Neuronal stem cell (in vitro differentiated cells): Measurements from ENCODE around the gene GNAQ.

Experiments used
- DNase-seq: peaks from one replicate; pipeline ENCODE4 v3.0.0-alpha.2; 2013; ENCODE audit warnings: low spot score
- H2AFZ ChIP-seq: one replicate; pipeline ENCODE4 v1.6.1; 2013; ENCODE audit warnings: mild to moderate bottlenecking, low read length, inconsistent platforms
- H2AK5ac ChIP-seq: 2 replicates; pipeline ENCODE4 v1.6.1; 2013; ENCODE audit warnings: low read depth, mild to moderate bottlenecking, inconsistent platforms, low read length, moderate library complexity, mixed read lengths
- H2BK120ac ChIP-seq: 2 replicates; pipeline ENCODE4 v1.6.1; 2013; ENCODE audit warnings: low read depth, mild to moderate bottlenecking, inconsistent platforms, low read length, moderate library complexity, mixed read lengths
- H2BK12ac ChIP-seq: one replicate; pipeline ENCODE4 v1.6.1; 2013; ENCODE audit warnings: low read length, inconsistent platforms
- H2BK15ac ChIP-seq: 2 replicates; pipeline ENCODE4 v1.6.1; 2013; ENCODE audit warnings: mild to moderate bottlenecking, low read length, inconsistent platforms, mixed read lengths
- H2BK5ac ChIP-seq: one replicate; pipeline ENCODE4 v1.6.1; 2013; ENCODE audit warnings: inconsistent platforms, mild to moderate bottlenecking, low read length, moderate library complexity
- H3K14ac ChIP-seq: one replicate; pipeline ENCODE4 v1.6.1; 2013; ENCODE audit warnings: low read length, inconsistent platforms
- H3K18ac ChIP-seq: 2 replicates; pipeline ENCODE4 v1.6.1; 2013; ENCODE audit warnings: low read length, inconsistent platforms
- H3K23ac ChIP-seq: 2 replicates; pipeline ENCODE4 v1.6.1; 2013; ENCODE audit warnings: low read depth, mild to moderate bottlenecking, mixed read lengths, low read length, inconsistent platforms; ENCODE audit not compliant: poor library complexity
- H3K27ac ChIP-seq: replicated peaks from 3 replicates; pipeline ENCODE4 v1.5.1; 2013; ENCODE audit warnings: low read length, inconsistent platforms
- H3K27me3 ChIP-seq, 3 experiments: 2 replicates each; pipeline ENCODE4 v1.6.1; 2013; ENCODE audit warnings: low read length in 3 of 3, mild to moderate bottlenecking in 2 of 3, inconsistent platforms in 1 of 3, low read depth in 1 of 3, mixed read lengths in 1 of 3, moderate library complexity in 1 of 3; ENCODE audit not compliant: control insufficient read depth in 3 of 3, insufficient read depth in 3 of 3
- H3K36me3 ChIP-seq, 2 donors: replicated peaks in 1 of 2; 2 replicates each; pipeline ENCODE4 v1.6.1; 2013; ENCODE audit warnings: low read length in 2 of 2; ENCODE audit not compliant: control insufficient read depth in 2 of 2, insufficient read depth in 2 of 2
- H3K4ac ChIP-seq: 2 replicates; pipeline ENCODE4 v1.6.1; 2013; ENCODE audit warnings: inconsistent platforms, mild to moderate bottlenecking, low read length, moderate library complexity
- H3K4me1 ChIP-seq, 2 donors: 1 replicate in 1 of 2; 2 replicates in 1 of 2; pipeline ENCODE4 v1.6.1; 2013; ENCODE audit warnings: low read length in 2 of 2, low read depth in 1 of 2; ENCODE audit not compliant: control insufficient read depth in 2 of 2, insufficient read depth in 1 of 2
- H3K4me2 ChIP-seq: one replicate; pipeline ENCODE4 v1.6.1; 2013; ENCODE audit warnings: mild to moderate bottlenecking, low read length, inconsistent platforms; ENCODE audit not compliant: insufficient read depth, poor library complexity, severe bottlenecking
- H3K4me3 ChIP-seq, 2 donors: 2 replicates each; pipeline ENCODE4 v1.5.1; 2013; ENCODE audit warnings: low read length in 2 of 2, mild to moderate bottlenecking in 2 of 2, inconsistent platforms in 1 of 2, moderate library complexity in 1 of 2
- H3K79me1 ChIP-seq: one replicate; pipeline ENCODE4 v1.6.1; 2013; ENCODE audit warnings: low read depth, mild to moderate bottlenecking, inconsistent platforms, low read length, moderate library complexity
- H3K9ac ChIP-seq: one replicate; pipeline ENCODE4 v1.6.1; 2013; ENCODE audit warnings: mild to moderate bottlenecking, low read depth, low read length, inconsistent platforms; ENCODE audit not compliant: poor library complexity
- H3K9me3 ChIP-seq, 2 donors: replicated peaks in 1 of 2; 2 replicates each; pipeline versions ENCODE3 to v1.6.1; 2013; ENCODE audit warnings: low read length in 2 of 2, mild to moderate bottlenecking in 2 of 2, inconsistent platforms in 1 of 2, low read depth in 1 of 2, mixed read lengths in 1 of 2, moderate library complexity in 1 of 2; ENCODE audit not compliant: control insufficient read depth in 2 of 2, insufficient read depth in 1 of 2
- H4K8ac ChIP-seq: one replicate; pipeline ENCODE4 v1.6.1; 2013; ENCODE audit warnings: low read depth, mild to moderate bottlenecking, inconsistent platforms, low read length, moderate library complexity
- H4K91ac ChIP-seq: one replicate; pipeline ENCODE4 v1.6.1; 2013; ENCODE audit warnings: low read length, low read depth, mild to moderate bottlenecking, inconsistent platforms; ENCODE audit not compliant: poor library complexity
- WGBS, 2 donors: extraction: QIAGEN DNeasy Blood & Tissue Kit; methylation state at CpG; one replicate each; pipeline ENCODE4 v1.1.7; 2013; ENCODE audit warnings: missing lambda C conversion rate in 2 of 2, mixed read lengths in 1 of 2; ENCODE audit not compliant: insufficient read length in 2 of 2, insufficient replicate concordance in 1 of 2; ENCODE audit errors: extremely low coverage in 2 of 2; 5-methylcytosine and 5-hydroxymethylcytosine counted together

Gene GNAQ

GRCh38 chr9:77954666-77955015 lies 77.0 kb downstream of the GNAQ start:
- no peak overlapping the region for H3K9ac ChIP-seq
- DNase-seq, result no peak
- H3K4me3 ChIP-seq, result no peak overlapping the region
- H3K27ac ChIP-seq, result no peak overlapping the region
- peaks cover 0 to 3% of the 10 kb centered on the region in 2 donors for H3K4me1 ChIP-seq
- no CpG with 5 or more reads among the region's 5 CpGs for WGBS, 2 donors
- no peak overlapping the region for H2BK15ac ChIP-seq
- H3K36me3 ChIP-seq, result peaks cover 0 to 2% of the 10 kb centered on the region in 2 donors
- no peak overlapping the region for H2BK120ac ChIP-seq
- no peak overlapping the region for H3K18ac ChIP-seq
- H3K23ac ChIP-seq, result no peak overlapping the region
- H3K4me2 ChIP-seq, result no peak overlapping the region
- H2AK5ac ChIP-seq, result no peak overlapping the region
- H3K79me1 ChIP-seq, result peaks cover 3% of the 10 kb centered on the region
- no peak overlapping the region for H3K14ac ChIP-seq
- no peak overlapping the region for H4K8ac ChIP-seq
- peaks cover 0 to 2% of the 10 kb centered on the region in 2 donors for H3K9me3 ChIP-seq
- H2BK12ac ChIP-seq, result no peak overlapping the region
- H2AFZ ChIP-seq, result no peak overlapping the region
- H4K91ac ChIP-seq, result no peak overlapping the region
- no peak overlapping the region for H2BK5ac ChIP-seq
- H3K4ac ChIP-seq, result no peak overlapping the region
- no peaks in the 10 kb centered on the region for H3K27me3 ChIP-seq

- Histone ChIP-seq H2BK15ac (no peak overlapping the region), H3K9ac (no peak overlapping the region), H3K4ac (no peak overlapping the region), H2BK120ac (no peak overlapping the region), H3K14ac (no peak overlapping the region), H3K27me3 (no peaks in the 10 kb centered on the region), H3K9me3 (peaks cover 0 to 2% of the 10 kb centered on the region in 2 donors), H4K91ac (no peak overlapping the region), H3K23ac (no peak overlapping the region), H2AFZ (no peak overlapping the region), H3K4me2 (no peak overlapping the region), H2BK12ac (no peak overlapping the region), H2AK5ac (no peak overlapping the region), H3K4me1 (peaks cover 0 to 3% of the 10 kb centered on the region in 2 donors), H3K18ac (no peak overlapping the region), H3K4me3 (no peak overlapping the region), H3K27ac (no peak overlapping the region), H4K8ac (no peak overlapping the region), H2BK5ac (no peak overlapping the region), H3K79me1 (peaks cover 3% of the 10 kb centered on the region), H3K36me3 (peaks cover 0 to 2% of the 10 kb centered on the region in 2 donors)
- no peak for DNase-seq
- WGBS, 2 donors, result no CpG with 5 or more reads among the region's 6 CpGs
These were observed 77.5 kb downstream of the GNAQ start for GRCh38 chr9:77954013-77954665.

- Histone ChIP-seq H3K9ac (no peak overlapping the region), H3K14ac (no peak overlapping the region), H2BK15ac (no peak overlapping the region), H3K36me3 (peaks cover 0 to 2% of the 10 kb centered on the region in 2 donors), H3K4ac (no peak overlapping the region), H3K79me1 (peaks cover 2% of the 10 kb centered on the region), H3K4me2 (no peak overlapping the region), H4K8ac (no peak overlapping the region), H2AFZ (no peak overlapping the region), H3K27ac (no peak overlapping the region), H2AK5ac (no peak overlapping the region), H3K9me3 (peaks cover 0 to 2% of the 10 kb centered on the region in 2 donors), H3K27me3 (no peaks in the 10 kb centered on the region), H2BK5ac (no peak overlapping the region), H3K18ac (no peak overlapping the region), H3K4me1 (peaks cover 0 to 3% of the 10 kb centered on the region in 2 donors), H2BK120ac (no peak overlapping the region), H3K4me3 (no peak overlapping the region), H2BK12ac (no peak overlapping the region), H3K23ac (no peak overlapping the region), H4K91ac (no peak overlapping the region)
- DNase-seq, result no peak
These were observed 78.0 kb downstream of the GNAQ start for GRCh38 chr9:77953590-77953989.

- Histone ChIP-seq H3K18ac (no peak overlapping the region), H3K36me3 (peaks cover 0 to 2% of the 10 kb centered on the region in 2 donors), H4K91ac (no peak overlapping the region), H2BK120ac (no peak overlapping the region), H2BK5ac (no peak overlapping the region), H3K4me1 (peaks cover 0 to 3% of the 10 kb centered on the region in 2 donors), H3K9me3 (peaks cover 0 to 2% of the 10 kb centered on the region in 2 donors), H3K4me3 (no peak overlapping the region), H3K14ac (no peak overlapping the region), H3K4me2 (no peak overlapping the region), H2AK5ac (no peak overlapping the region), H3K4ac (no peak overlapping the region), H2AFZ (no peak overlapping the region), H3K79me1 (peaks cover 1% of the 10 kb centered on the region), H3K27me3 (no peaks in the 10 kb centered on the region), H4K8ac (no peak overlapping the region), H2BK12ac (no peak overlapping the region), H3K27ac (no peak overlapping the region), H2BK15ac (no peak overlapping the region), H3K23ac (no peak overlapping the region), H3K9ac (no peak overlapping the region)
- DNase-seq, result no peak
- WGBS, 2 donors, result no CpG with 5 or more reads among the region's 2 CpGs
These were observed 78.8 kb downstream of the GNAQ start for GRCh38 chr9:77952635-77953328.
